H9 (cell line): ENCODE measurements around the gene SNAP47. TPM values are rescaled to one million over a fixed set of nuclear protein-coding genes. Genes with fewer than 3 reads are reported as not detected.

Experiments used
- DNase-seq: peaks from one replicate; pipeline ENCODE4 v3.0.0-alpha.2; 2017
- H2AFZ ChIP-seq: one replicate; pipeline ENCODE4 v1.6.1; 2013; ENCODE audit warnings: mild to moderate bottlenecking, low read length, control low read depth, moderate library complexity
- H2AK5ac ChIP-seq: 2 replicates; pipeline ENCODE4 v1.6.1; 2013; ENCODE audit warnings: low read length, control low read depth, mixed read lengths; ENCODE audit not compliant: insufficient read length
- H2BK120ac ChIP-seq: one replicate; pipeline ENCODE4 v1.6.1; 2013; ENCODE audit warnings: low read depth, mild to moderate bottlenecking, low read length, control low read depth, inconsistent platforms; ENCODE audit not compliant: poor library complexity, severe bottlenecking
- H2BK12ac ChIP-seq: 2 replicates; pipeline ENCODE4 v1.6.1; 2013; ENCODE audit warnings: low read length, control low read depth, mixed read lengths, low read depth; ENCODE audit not compliant: insufficient read length
- H2BK15ac ChIP-seq: 2 replicates; pipeline ENCODE4 v1.6.1; 2013; ENCODE audit warnings: low read depth, low read length, control low read depth
- H2BK20ac ChIP-seq: one replicate; pipeline ENCODE4 v1.6.1; 2013; ENCODE audit warnings: low read depth, mild to moderate bottlenecking, low read length, control low read depth, inconsistent platforms; ENCODE audit not compliant: poor library complexity, severe bottlenecking
- H2BK5ac ChIP-seq: 2 replicates; pipeline ENCODE4 v1.6.1; 2013; ENCODE audit warnings: low read length, control low read depth, mixed read lengths; ENCODE audit not compliant: insufficient read length
- H3K14ac ChIP-seq: 2 replicates; pipeline ENCODE4 v1.6.1; 2013; ENCODE audit warnings: low read length, control low read depth; ENCODE audit not compliant: insufficient read depth
- H3K18ac ChIP-seq: 2 replicates; pipeline ENCODE4 v1.6.1; 2013; ENCODE audit warnings: low read depth, mild to moderate bottlenecking, mixed read lengths, low read length, control low read depth; ENCODE audit not compliant: insufficient read length
- H3K23ac ChIP-seq: 2 replicates; pipeline ENCODE4 v1.6.1; 2013; ENCODE audit warnings: low read length, control low read depth, mixed read lengths, low read depth; ENCODE audit not compliant: insufficient read length
- H3K23me2 ChIP-seq: 2 replicates; pipeline ENCODE4 v1.6.1; 2013; ENCODE audit warnings: low read depth, mild to moderate bottlenecking, mixed read lengths, low read length, control low read depth; ENCODE audit not compliant: insufficient read length, poor library complexity, severe bottlenecking
- H3K27ac ChIP-seq: 2 replicates; pipeline ENCODE4 v1.5.1; 2013; ENCODE audit warnings: low read length, control low read depth, mixed read lengths, low read depth; ENCODE audit not compliant: insufficient read length
- H3K27me3 ChIP-seq: 2 replicates; pipeline ENCODE4 v1.6.1; 2013; ENCODE audit warnings: low read length, control low read depth, inconsistent platforms; ENCODE audit not compliant: insufficient read depth
- H3K4ac ChIP-seq: 2 replicates; pipeline ENCODE4 v1.6.1; 2013; ENCODE audit warnings: low read depth, mild to moderate bottlenecking, control low read depth, inconsistent platforms, low read length, moderate library complexity
- H3K4me1 ChIP-seq: 2 replicates; pipeline ENCODE4 v1.6.1; 2013; ENCODE audit warnings: low read length, control low read depth, inconsistent platforms; ENCODE audit not compliant: insufficient read depth
- H3K4me2 ChIP-seq: 2 replicates; pipeline ENCODE4 v1.6.1; 2013; ENCODE audit warnings: low read length, control low read depth, mixed read lengths; ENCODE audit not compliant: insufficient read length, insufficient read depth
- H3K56ac ChIP-seq: 2 replicates; pipeline ENCODE4 v1.6.1; 2013; ENCODE audit warnings: low read depth, mild to moderate bottlenecking, mixed read lengths, low read length, control low read depth; ENCODE audit not compliant: insufficient read length
- H3K79me1 ChIP-seq: 2 replicates; pipeline ENCODE4 v1.6.1; 2013; ENCODE audit warnings: low read depth, mild to moderate bottlenecking, moderate library complexity, low read length, control low read depth, inconsistent platforms; ENCODE audit not compliant: insufficient read depth, poor library complexity, severe bottlenecking
- H3K79me2 ChIP-seq: 2 replicates; pipeline ENCODE4 v1.6.1; 2013; ENCODE audit warnings: low read length, control low read depth, inconsistent platforms; ENCODE audit not compliant: insufficient read depth
- H3K9ac ChIP-seq: 2 replicates; pipeline ENCODE4 v1.6.1; 2013; ENCODE audit warnings: low read length, control low read depth, mixed read lengths; ENCODE audit not compliant: insufficient read length; ENCODE audit errors: extremely low read depth
- H3K9me3 ChIP-seq: one replicate; pipeline ENCODE4 v1.6.1; 2013; ENCODE audit warnings: low read depth, low read length, inconsistent platforms; ENCODE audit not compliant: control insufficient read depth
- H3T11ph ChIP-seq: one replicate; pipeline ENCODE4 v1.6.1; 2013; ENCODE audit warnings: mild to moderate bottlenecking, low read length, control low read depth, inconsistent platforms
- H4K20me1 ChIP-seq: one replicate; pipeline ENCODE4 v1.6.1; 2013; ENCODE audit not compliant: control insufficient read depth, insufficient read length, insufficient read depth
- H4K5ac ChIP-seq: 2 replicates; pipeline ENCODE4 v1.6.1; 2013; ENCODE audit warnings: low read depth, mild to moderate bottlenecking, mixed read lengths, low read length, control low read depth; ENCODE audit not compliant: insufficient read length
- H4K8ac ChIP-seq: replicated peaks from 2 replicates; pipeline ENCODE4 v1.6.1; 2013; ENCODE audit warnings: low read length, control low read depth, mixed read lengths, low read depth; ENCODE audit not compliant: insufficient read length
- H4K91ac ChIP-seq: 2 replicates; pipeline ENCODE4 v1.6.1; 2013; ENCODE audit warnings: low read depth, mild to moderate bottlenecking, moderate library complexity, mixed read lengths, low read length, control low read depth; ENCODE audit not compliant: insufficient read length
- H3K27ac Mint-ChIP-seq, 3 experiments: 2 replicates in 2 of 3; 3 replicates in 1 of 3; pipeline ENCODE4 v1.8.0; 2020 to 2021; ENCODE audit warnings: mixed read lengths in 3 of 3, mild to moderate bottlenecking in 1 of 3, moderate library complexity in 1 of 3
- H3K27me3 Mint-ChIP-seq: 2 replicates; pipeline ENCODE4 v1.8.0; 2021; ENCODE audit warnings: low read depth, mild to moderate bottlenecking, moderate library complexity, mixed read lengths
- H3K36me3 Mint-ChIP-seq, 3 experiments: 2 replicates in 2 of 3; 3 replicates in 1 of 3; pipeline ENCODE4 v1.8.0; 2020 to 2021; ENCODE audit warnings: low read depth in 3 of 3, mixed read lengths in 3 of 3; ENCODE audit not compliant: insufficient read depth in 1 of 3
- H3K4me1 Mint-ChIP-seq, 2 experiments: 2 replicates each; pipeline ENCODE4 v1.8.0; 2020; ENCODE audit warnings: mixed read lengths in 2 of 2
- H3K4me3 Mint-ChIP-seq, 2 experiments: 2 replicates in 1 of 2; 3 replicates in 1 of 2; pipeline ENCODE4 v1.8.0; 2020 to 2021; ENCODE audit warnings: mild to moderate bottlenecking in 2 of 2, mixed read lengths in 2 of 2, moderate library complexity in 1 of 2
- H3K9me3 Mint-ChIP-seq, 2 experiments: 2 replicates in 1 of 2; 3 replicates in 1 of 2; pipeline ENCODE4 v1.8.0; 2020; ENCODE audit warnings: mild to moderate bottlenecking in 2 of 2, mixed read lengths in 2 of 2, moderate library complexity in 1 of 2
- WGBS: extraction: QIAGEN DNeasy Blood & Tissue Kit; methylation state at CpG from one replicate; pipeline ENCODE4 v1.1.7; 2013; ENCODE audit warnings: missing lambda C conversion rate, low lambda C conversion rate, mixed read lengths; ENCODE audit not compliant: insufficient read length; ENCODE audit errors: extremely low coverage; 5-methylcytosine and 5-hydroxymethylcytosine counted together
- total RNA-seq: library from RNA; stranded (reverse); gene quantifications from 2 replicates; pipeline ENCODE4 v1.2.1, GENCODE V29; 2021
- TF ChIP-seq, protein P1 (sequence below): fragments of 200-600 bp; sonication (generic); conservative IDR thresholded peaks from 3 replicates; pipeline ENCODE4 v1.8.0; 2021; ENCODE audit warnings: antibody characterized with exemption, mild to moderate bottlenecking

The SNAP47 gene
- total RNA-seq, 1 experiment from 2014 or later = 44.1 TPM

DNA sequence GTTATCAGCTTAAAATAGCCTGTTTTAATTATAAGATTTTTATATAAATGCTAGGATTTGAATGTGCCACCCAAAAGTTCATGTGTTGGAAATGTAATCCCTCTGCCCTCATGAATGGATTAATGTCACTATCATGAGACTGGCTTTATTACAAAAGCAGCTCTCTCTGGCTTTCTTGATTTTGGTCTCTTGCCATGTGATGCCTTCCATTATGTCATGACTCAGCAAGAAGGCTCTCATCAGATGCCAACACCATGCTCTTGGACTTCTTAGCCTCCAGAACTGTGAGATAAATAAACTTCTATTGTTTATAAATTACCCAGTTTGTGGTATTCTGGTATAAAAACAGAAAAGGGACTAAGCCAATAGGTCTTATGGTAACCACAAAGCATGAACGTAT lies 73.3 kb downstream of the SNAP47 start:
- Histone ChIP-seq H3T11ph (no peak overlapping the region), H3K79me1 (no peaks in the 10 kb centered on the region), H2BK120ac (no peak overlapping the region), H3K56ac (no peak overlapping the region), H3K14ac (no peak overlapping the region), H3K4ac (no peak overlapping the region), H2BK20ac (no peak overlapping the region), H3K79me2 (no peaks in the 10 kb centered on the region), H4K8ac (no peak overlapping the region), H4K20me1 (no peaks in the 10 kb centered on the region), H3K9me3 (peaks cover 4% of the 10 kb centered on the region), H2BK12ac (no peak overlapping the region), H4K5ac (no peak overlapping the region), H3K18ac (no peak overlapping the region), H4K91ac (no peak overlapping the region), H2BK5ac (no peak overlapping the region), H3K23me2 (no peaks in the 10 kb centered on the region), H2BK15ac (no peak overlapping the region), H2AFZ (no peak overlapping the region), H3K23ac (no peak overlapping the region), H3K9ac (no peak overlapping the region), H3K4me1 (no peaks in the 10 kb centered on the region), H3K27ac (no peak overlapping the region), H3K27me3 (no peaks in the 10 kb centered on the region), H2AK5ac (no peak overlapping the region), H3K4me2 (no peak overlapping the region)
- Mint-ChIP-seq H3K9me3 (peaks cover 14 to 20% of the 10 kb centered on the region in 2 experiments), H3K4me3 (no peak overlapping the region), H3K4me1 (no peaks in the 10 kb centered on the region), H3K36me3 (peaks cover 0 to 12% (median 6%) of the 10 kb centered on the region in 3 experiments; a peak in 2 of 7 replicates), H3K27me3 (peaks cover 6% of the 10 kb centered on the region), H3K27ac (no peak overlapping the region)
- no CpG with 5 or more reads among the region's 1 CpG for WGBS
- TF ChIP-seq, protein P1, sequence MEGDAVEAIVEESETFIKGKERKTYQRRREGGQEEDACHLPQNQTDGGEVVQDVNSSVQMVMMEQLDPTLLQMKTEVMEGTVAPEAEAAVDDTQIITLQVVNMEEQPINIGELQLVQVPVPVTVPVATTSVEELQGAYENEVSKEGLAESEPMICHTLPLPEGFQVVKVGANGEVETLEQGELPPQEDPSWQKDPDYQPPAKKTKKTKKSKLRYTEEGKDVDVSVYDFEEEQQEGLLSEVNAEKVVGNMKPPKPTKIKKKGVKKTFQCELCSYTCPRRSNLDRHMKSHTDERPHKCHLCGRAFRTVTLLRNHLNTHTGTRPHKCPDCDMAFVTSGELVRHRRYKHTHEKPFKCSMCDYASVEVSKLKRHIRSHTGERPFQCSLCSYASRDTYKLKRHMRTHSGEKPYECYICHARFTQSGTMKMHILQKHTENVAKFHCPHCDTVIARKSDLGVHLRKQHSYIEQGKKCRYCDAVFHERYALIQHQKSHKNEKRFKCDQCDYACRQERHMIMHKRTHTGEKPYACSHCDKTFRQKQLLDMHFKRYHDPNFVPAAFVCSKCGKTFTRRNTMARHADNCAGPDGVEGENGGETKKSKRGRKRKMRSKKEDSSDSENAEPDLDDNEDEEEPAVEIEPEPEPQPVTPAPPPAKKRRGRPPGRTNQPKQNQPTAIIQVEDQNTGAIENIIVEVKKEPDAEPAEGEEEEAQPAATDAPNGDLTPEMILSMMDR = no peak
- DNase-seq = no peak
